Activated CD4-positive, CD25-positive, alpha-beta regulatory T cell treated with anti-CD3 and anti-CD28 coated beads, Interleukin-2, amount 50 U/mL, for 24 hours (primary cell): ENCODE results near the gene C17orf100.

Experiments
- ATAC-seq, 2 donors: fragments of 150-1000 bp; cut with Tn5 transposase; one replicate each; pipeline ENCODE4 v1.10.0; 2021; ENCODE audit warnings: mild to moderate bottlenecking in 1 of 2, moderate library complexity in 1 of 2

The C17orf100 gene

GRCh38 chr17:6695051-6695450 lies 43.5 kb downstream of the C17orf100 start:
- no peak for ATAC-seq

GRCh38 chr17:6695565-6695964 lies 44.0 kb downstream of the C17orf100 start:
- ATAC-seq, result no peak

DNA sequence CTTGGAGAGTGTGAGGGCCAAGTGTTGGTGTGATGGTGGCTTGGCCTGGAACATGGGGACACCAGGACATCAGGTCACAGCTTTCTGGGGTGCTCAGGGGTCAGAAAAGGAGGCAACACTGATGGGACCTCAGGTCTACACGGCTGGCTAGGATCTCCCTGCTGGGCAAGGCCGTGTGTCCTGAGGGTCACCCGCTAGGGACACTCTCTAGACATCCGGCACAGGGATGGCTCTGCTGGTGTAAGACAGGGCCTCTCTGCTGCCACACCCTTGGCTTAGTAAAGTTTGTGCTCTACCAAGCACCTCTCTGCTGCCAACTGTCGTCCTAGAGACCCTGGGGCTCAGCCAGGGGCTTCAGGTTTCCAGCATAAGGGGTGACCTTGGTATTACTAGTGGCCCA lies 45.3 kb downstream of the C17orf100 start:
- ATAC-seq, result no peak

DNA sequence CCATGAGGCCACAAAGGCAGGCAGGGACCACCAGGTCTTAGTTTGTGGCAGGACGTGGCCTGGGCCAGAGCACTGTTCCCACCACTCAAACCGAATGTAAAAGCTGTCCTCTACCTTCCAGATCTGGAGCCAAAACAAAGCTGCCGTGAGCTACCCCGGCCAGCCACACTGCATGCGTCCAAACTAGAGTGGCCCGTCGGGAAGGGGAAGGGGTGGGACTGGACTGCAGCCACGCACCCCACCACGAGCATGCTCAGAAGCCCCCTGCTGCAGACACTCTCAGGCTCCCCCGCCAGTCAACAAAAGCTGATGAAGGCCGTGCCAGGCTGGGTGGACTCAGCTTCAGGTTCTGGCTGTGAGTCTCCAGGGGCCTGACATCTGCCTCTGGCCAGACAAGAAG lies 46.4 kb downstream of the C17orf100 start:
- no peak for ATAC-seq

- no peak for ATAC-seq
These were observed 48.7 kb downstream of the C17orf100 start for GRCh38 chr17:6699997-6700947.

DNA sequence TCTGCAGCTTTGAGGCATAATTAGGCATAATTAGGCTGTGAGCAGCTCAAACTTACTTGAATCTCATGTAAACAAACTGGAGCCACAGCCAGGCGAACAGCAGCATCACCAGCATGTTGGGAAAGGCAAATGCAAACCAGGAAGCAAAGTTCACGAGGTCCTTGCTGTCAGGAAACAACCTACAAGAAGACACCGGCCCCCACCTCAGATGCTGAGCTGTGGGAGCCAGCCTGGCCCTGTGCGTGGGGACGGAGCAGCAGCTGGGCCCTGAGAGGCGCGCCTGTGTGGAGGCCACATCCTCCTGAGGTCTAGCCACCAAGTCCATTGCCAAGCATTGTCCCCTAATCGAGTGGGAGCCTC lies 49.4 kb downstream of the C17orf100 start:
- no peak for ATAC-seq

DNA sequence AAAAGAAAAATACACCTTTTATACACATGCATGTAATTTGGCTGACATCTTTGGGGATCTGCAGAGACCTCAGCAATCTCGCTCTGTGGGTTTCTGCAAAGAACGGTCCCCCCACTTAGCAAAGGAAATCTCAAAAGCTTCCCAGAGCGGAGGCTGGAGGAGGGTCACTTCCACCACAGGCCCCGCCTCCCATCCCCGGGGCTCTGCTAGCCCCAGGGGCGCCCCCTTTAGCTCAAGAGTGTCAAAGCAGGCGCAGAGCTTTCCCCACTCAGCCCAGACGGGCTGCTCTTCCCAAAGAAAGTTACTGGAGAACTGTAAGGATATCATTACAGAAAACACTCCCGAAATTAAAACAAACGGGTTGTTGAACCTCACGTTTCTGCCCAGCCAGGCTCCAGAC lies 50.2 kb downstream of the C17orf100 start:
- ATAC-seq, result no peak

DNA sequence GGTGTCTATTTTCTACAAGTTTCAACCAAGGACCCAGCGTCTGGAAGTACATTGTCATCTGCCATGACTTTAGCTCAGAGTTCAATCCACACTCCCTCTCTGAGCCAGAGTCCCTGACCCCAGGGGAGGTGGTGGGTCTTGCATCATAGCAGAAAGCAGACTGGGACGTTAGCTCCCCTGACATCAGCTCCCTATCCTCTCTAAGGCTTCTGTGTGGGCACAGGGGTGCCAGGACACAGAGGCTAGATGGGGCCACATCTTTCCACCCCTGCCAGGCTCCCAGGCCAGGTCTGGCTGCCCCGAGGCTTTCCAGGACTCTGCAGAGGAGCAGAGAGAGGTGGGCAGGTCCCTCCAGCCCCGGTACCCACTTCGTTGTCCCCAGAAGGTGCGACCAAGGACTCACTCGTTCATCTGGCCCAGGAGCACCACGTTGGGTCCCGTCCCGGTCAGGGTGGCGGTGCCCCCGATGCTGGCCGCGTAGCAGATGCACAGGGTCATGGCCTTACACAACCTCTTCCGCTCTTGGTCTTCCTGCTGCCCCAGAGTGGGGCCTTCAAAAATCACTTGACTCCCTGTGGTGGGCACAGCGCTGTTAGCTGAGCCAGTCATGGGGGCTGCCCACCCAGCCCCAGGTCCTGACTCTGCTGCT lies 51.1 kb downstream of the C17orf100 start:
- ATAC-seq, result no peak
